ENCODE results near the gene NOX3.

GRCh38 chr6:155387481-155387880, 68.2 kb downstream of the NOX3 start:
- TF ChIP-seq NFIC (IDR thresholded peaks at IDR 0.05; ENCODE audit: low read depth, low read length) (no peak), CREB1 (IDR thresholded peaks at IDR 0.05; ENCODE audit: low read depth) (no peak), CTCF (IDR thresholded peaks at IDR 0.05 in 2 of 3, conservative IDR thresholded peaks at IDR 0.05 in 1 of 3; ENCODE audit: control insufficient read depth in 2 of 3, extremely low read depth in 1 of 3, insufficient read depth in 1 of 3, low read depth in 3 of 3, low read length in 3 of 3) (no peak), BMI1 (IDR thresholded peaks at IDR 0.05; ENCODE audit: borderline replicate concordance) (no peak)
